Renal cortex interstitium (tissue), 11 donors: Measurements from ENCODE around the gene CBX5. TPM values are rescaled to one million over a fixed set of nuclear protein-coding genes. Genes with fewer than 3 reads are reported as not detected.
"Not testable (repeated sequence)": the region's sequence is repeated elsewhere in the genome, so short reads cannot be mapped to it uniquely, and the experiment has no call there.

Source experiments
- DNase-seq, 11 donors: peaks; one replicate each; pipeline ENCODE4 v3.0.0-alpha.2; 2013; ENCODE audit warnings: low read depth in 9 of 11, low spot score in 4 of 11; ENCODE audit errors: extremely low read depth in 1 of 11
- polyA plus RNA-seq, 3 donors: library from polyadenylated mRNA; unstranded; fragments of 120-200 nt; gene quantifications; one replicate each; pipeline ENCODE4 v1.2.1, GENCODE V29; 2013; ENCODE audit not compliant: insufficient read length in 3 of 3

CBX5 gene
- polyA plus RNA-seq, 3 donors: 116 to 138 (median 129) TPM

DNA sequence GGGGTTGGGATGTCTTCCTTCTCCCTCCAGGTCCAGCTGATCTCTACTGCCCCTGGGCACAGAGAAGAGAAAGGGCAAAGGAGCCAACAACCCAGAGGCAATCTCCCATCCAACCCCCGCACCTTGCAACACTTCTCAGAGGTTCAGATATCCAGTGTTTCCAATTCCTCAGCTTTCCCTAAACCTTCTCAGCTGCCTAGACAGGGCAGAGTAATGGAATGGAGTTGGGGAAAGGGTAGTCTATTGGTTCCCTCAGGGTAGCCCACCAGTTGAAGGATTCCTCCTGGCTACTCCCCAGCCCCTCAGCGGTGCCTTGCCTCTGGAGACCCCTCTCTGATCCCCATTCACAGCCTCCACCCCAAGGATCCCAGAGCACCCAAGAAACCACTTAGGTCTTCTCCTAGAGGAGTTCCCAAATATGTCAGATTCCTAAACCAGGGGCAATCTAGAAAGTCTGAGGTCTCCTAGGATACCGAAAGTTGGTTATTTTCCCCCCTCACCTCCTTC, 20.4 kb upstream of the CBX5 start:
- no peak for DNase-seq

DNA sequence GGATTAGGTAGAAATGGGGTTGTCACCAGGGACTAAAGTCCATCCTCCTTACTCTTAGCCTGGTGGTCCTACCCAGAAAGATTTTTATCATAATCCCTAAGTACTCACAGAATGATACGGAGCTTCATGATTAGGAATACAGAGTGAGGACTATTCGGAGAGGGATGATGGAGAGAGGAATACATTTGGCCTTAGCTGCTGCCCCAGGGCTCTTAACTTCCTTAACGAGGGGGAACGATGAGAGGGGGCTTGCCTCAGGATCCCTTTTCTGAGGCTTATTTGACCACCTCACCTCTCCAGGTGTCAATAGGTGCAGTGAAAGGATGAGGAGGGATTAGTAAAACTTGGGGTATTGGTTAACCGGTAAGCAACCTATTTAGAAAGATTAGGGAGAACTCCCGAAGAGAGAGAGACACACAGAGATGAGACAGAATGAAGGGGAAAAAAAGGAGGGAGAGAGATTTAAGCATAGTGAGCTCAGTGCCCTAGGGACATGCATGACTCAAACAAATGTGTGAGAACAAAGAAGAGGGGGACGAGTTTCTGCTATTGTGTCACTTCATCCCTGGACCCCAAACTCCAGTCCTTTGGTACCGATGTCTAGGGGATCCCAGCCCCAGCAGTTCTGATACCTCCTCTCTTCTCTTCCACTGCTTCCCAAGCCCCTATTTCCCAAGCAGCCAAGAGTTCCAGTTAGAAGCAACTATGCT, 19.7 kb upstream of the CBX5 start:
- no peak for DNase-seq

DNA sequence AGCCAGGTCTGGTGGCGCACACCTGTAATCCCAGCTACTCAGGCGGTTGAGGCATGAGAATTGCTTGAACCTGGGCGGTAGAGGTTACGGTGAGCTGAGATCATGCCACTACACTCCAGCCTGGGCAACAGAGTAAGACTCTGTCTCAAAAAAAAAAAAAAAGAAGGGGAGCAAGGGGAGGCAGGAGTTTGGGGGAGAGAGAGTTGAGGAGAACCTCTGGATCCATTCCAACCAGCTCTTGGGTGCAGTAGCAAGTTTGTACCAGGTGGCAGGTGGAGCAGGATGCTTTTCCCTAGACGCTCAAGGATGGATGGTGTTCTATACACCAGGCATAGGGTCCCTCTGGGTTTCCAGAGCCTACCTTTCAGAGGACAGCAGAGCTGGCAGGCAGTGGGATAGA, 19.0 kb upstream of the CBX5 start:
- DNase-seq: no peak

DNA sequence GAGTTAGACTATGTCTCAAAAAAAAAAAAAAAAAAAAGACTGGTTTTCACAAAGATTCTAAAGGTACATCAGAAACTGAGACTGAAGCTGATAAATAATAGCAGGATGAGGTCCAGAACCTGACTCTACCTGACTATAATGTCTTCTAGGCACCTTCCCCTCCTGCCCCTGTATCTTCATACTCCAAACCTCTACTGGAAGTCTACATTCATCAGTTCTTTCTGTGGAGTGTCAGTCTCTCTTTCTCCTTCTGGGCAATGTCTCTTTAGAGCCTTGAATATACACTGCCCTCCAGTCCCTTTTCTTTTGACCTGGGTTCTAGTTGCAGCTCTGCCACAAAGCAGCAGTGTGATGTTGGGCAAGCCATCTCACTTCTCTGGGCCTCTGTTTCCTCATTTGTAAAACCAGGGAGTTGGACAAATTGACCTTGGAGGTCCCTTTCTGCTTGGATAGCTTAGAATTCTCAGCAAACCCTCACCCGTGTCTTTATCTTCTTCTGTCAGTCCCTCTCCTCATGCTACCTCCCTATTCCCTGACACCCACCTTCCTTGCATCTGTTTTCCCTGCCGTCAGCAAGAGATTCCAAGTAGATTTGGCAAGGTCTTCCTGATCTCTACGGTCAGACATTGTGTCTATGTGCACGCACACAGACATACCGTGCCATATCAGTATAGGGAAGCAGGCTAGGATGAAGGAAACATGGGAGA, 16.6 kb upstream of the CBX5 start:
- DNase-seq: no peak

DNA sequence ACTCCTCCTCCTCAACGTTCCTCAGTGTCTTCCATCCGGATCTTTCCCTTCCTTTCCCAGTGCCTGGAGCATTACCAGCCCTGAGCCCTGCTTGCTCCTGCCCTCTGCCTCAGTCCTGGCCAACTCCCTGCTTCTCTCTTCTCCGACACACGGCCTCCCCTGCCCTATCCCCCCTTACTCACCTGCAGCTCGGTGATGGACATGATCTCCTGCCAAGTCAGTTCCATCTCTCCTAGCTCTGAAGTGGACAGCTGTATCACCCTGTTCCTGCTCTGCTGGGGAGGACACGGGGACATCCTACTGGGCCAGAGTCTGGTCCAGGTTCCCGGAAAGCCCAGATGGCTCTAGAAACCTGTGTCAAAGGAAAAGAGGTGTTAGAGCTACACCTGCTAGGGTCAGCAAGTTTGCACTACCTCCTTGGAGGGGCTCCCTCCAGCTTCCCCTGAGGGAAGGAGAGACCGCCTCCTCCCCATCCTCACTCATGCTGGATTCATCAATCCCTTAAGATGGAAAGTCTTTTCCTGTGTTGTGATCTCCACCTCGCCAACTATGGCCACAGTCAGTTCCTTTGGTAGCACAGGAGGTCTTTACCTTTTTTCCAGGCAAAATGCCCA, 15.1 kb upstream of the CBX5 start:
- DNase-seq: no peak

DNA sequence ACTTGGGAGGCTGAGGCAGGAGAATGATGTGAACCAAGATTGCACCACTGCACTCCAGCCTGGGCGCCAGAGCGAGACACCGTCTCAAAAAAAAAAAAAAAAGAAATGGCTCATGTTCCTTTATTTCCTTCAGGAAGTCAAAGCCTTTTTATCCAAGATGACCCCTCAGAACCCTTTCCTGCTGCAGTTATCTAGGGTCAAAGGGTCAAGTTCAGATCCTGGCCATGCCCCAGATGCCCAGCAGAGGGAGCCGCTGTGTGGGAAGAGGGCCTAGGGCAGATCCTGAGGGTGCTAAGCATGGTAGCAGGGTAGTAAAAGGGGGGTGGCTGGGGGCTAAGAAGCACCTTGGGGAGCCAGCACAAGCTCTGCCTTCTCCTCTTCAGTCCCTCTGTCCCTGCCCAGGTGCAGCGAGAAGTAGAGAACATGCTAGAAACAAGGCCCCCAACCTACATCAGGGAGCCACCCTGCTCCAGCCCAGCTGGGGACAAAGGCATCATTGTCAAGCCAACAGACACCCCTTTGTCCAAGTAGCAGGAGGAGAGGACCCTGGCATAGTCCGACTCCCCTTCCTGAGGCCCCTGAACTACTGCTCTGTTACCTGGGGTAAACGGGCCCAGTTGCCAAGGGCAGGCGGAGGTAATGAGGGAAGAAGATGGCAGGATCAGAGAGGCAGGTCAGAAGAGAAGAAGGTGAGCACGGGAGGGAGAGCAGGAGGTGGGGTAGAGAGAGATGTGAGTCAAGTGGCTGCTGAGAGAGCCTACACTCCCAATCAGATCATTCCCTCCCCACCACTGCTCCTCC, 14.4 kb upstream of the CBX5 start:
- DNase-seq: no peak

DNA sequence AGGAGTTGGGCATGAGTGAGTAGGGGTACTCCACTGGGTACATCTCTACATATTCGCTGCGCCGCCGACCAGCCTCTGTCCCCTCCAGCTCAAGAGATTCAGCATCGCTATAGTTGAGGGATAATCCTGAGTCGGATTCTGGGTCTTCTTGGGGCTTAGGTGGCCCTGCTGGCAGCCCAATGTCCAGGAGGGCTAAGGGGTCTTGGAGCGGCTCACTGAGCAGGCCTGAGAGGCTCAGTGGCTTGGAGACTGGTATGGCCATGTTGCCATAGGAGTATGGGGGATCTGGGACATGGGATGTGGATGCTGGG, 13.0 kb upstream of the CBX5 start:
- no peak for DNase-seq

DNA sequence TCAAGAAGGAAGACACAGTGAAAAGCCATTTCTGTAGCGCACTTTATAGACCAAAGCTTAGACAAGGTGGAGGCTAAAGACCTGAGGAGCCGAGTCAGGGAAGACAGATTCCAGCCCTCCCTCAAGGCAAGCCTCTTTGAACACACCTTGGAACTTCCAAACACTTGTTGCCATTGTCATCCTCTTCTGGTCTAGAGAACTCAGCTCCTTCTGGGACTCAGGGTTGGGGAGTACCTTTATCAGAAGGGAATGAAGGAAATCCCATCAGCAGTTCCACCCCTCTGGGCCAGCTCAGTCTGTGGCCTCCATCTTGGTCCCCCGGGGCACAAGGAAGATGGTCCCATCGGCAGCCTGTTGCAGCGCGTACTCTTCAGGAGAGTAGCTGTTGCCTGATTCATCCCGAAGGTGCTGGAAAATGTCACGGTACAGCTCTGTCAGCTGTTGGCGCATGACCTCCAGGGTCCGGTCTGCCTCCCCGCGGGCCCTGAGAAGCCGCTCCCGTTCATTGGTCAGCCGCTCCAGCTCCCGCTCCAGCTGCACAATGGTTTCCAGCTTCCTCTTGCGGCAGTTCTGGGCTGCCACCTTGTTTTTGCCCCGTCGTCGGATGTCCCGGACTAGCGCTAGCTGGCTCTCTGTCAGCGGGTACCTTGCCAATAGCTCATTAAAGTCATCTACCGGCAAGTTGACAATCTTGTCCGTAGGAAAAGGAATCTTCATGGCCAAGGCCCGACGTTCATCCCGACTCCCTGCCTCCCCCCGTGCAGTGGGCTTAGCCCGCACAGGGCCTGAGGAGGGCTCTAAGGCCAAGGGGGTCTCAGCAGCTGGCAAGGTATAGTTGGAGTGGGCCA, 12.4 kb upstream of the CBX5 start:
- DNase-seq: no peak

DNA sequence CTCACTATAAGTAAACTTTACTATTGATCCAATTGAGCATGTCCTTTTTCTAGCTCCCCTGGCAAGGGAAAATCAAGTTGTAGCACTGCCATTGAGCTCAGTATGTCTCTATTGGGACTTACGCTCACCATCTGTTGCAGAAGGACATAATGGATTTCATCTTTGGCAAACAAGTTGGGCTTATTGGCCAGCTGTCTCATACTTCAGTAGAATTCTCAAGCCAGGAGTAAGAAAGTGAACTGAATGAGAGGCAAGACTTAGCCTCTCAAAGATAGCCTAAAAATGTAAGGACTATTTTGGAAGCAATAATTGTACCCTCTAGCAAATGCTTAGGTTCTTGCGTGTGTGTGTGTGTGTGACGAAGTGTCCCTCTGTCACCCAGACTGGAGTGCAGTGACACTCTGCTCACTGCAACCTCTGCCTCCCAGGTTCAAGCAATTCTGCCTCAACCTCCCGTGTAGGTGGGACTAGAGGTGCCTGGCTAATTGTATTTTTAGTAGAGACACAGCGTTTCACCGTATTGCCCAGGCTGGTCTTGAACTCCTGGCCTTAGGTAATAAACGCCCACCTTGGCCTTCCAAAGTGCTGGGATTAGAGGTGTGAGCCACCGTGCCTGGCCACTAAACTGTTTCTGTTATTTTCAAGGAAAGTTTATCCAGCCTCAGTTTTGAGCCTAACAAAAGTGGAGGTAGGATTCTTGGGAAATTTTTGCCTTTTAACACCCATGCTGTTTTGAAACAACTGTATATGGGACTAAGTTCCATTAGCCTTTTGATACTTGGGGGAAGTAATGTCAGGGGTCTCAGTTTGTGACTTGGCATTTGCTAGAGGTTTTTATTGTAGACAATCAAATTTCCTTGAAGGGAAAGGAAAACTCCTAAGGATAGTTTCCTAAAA, 7.6 kb upstream of the CBX5 start:
- no peak for DNase-seq

DNA sequence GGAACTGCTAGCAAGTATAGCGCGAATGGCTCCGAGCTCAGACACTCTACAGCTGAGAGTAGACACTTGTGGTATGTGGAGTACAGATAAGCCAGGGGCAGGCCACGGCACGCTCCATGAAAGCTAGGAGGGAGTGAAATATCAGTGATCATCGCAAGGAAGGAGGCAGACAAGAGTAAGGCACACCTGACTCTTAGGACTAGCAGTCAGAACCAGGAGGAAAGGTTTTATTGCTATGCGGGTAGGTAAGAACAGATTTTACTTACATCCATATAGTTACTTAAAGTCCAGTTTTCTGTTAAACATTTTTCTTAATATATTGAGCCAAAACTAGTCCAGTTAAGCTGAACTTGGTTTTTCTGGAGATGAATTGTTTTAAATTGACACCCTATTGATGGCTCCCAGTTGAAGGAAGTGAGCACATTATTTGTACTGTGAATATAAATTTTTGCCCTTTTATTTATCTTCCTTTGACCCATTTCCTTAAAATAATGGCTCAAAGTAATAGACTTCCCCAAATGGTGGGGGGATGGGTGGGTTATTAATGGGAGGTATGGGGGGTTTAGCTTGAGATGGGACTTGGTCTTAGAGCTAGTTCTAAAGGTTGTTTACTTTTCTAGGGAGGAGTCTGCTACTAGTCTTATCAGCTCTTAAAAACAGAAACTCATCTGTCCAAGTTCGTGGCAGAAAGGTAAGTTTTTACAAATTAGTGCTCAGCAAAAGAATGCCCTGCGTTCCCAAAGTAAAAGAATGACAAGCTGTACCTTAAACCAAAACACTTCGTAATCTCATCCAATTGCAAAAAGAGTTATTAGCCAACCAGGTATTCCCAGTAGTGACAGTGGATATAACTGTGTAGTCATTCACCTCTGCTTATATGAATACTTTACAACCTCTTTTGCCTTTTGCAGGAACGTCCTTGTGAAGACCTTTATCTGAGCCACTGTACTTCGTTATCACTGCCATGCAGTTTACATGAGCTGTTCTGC, 6.4 kb upstream of the CBX5 start:
- DNase-seq: no peak

DNA sequence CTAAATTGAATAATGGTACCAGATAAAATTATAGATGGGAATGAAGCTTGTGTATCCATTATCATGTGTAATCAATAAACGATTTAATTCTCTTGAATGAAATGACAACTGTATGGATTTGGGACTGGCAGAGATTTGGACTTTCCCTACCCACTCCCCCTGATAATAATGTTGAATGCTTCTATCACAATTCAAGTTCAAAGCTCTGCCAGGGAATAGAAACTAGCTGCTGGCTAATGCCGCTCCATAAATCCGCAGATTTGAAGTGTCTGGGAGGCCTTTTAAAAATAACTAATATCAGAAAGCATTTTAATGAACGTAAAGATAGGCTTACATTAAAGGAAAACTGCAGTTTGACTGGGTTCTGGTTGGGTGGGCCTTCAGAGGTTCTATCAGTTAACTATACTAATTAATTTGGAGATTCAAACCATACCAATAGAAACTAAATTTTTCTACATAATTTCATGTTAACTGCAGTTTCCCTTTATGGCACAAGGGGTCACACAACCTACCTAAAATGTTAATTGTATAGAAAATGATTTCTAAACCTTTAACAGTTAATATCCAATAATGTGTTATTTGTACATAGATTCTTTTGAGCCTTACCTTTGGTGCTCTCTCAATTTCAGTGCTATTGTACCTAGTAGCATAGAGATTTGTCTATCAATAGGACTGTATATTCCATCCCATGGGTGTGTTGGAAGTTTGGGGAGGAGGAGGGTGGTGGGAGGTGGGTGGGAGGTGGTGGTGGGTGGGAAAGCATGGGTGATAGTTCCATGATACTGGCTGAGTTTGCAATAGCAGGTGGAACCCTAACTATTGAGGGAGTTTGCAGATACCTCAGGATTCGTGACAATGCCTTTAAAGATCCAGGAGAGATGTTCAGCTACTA, 5.5 kb upstream of the CBX5 start:
- DNase-seq: no peak

DNA sequence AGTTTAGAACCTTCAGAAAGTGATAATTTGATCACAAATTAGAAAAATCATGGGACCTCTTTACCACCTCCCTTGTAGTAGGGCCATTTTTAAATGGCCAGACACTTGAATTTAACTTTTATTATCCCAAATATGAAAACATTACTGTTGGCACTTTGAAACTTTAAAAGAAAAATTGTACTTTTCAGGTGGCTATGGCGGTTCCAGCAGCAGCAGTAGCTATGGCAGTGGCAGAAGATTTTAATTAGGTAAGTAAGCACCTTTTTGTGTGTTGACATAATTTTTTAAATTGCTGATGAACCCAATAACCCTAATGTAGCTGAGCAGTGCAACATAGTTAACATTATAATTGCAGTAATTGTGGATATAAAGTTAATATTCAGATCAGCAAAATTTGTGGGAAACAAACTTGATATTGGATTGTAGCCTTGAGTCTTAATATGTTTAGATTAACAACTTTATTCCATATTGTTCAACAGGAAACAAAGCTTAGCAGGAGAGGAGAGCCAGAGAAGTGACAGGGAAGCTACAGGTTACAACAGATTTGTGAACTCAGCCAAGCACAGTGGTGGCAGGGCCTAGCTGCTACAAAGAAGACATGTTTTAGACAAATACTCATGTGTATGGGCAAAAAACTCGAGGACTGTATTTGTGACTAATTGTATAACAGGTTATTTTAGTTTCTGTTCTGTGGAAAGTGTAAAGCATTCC, 4.3 kb upstream of the CBX5 start:
- DNase-seq: not testable (repeated sequence)

DNA sequence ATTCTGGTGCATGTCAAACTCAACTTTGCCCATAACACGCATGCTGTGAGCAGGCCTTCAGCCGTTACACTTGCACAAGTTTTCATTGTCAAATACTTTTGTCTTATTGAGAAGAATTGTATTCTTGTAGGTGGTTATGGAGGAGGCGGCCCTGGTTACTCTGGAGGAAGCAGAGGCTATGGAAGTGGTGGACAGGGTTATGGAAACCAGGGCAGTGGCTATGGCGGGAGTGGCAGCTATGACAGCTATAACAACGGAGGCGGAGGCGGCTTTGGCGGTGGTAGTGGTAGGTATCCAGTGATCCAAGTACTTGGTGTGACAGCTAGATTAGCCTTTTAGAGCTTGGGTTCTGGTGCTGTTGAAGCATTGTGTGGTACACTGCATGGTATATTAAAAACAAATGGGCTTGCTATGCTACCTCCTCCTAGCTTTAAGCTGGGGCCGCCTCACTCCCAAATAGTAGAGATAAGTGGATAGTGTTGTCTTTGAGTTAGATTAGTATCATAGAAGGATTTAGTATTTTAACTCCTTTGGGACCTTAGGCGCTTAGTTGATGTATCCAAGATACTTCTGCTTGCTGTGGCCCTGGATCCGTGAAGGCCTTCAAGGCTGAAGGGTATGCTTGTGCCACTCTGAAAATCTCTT, 3.1 kb upstream of the CBX5 start:
- no peak for DNase-seq

DNA sequence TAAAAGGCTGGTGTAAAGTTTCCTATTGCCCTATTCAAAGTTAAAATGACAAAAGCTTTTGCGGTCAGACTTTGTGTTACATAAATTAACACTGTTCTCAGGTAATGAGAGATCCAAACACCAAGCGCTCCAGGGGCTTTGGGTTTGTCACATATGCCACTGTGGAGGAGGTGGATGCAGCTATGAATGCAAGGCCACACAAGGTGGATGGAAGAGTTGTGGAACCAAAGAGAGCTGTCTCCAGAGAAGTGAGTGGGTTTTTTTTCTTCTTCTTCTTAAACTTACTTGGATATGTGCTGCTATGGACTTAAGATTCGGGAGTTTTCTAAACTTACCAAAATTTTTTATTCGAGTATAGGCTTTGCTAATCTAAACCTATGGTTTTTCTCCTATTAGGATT, 1.8 kb upstream of the CBX5 start:
- not testable (repeated sequence) for DNase-seq

DNA sequence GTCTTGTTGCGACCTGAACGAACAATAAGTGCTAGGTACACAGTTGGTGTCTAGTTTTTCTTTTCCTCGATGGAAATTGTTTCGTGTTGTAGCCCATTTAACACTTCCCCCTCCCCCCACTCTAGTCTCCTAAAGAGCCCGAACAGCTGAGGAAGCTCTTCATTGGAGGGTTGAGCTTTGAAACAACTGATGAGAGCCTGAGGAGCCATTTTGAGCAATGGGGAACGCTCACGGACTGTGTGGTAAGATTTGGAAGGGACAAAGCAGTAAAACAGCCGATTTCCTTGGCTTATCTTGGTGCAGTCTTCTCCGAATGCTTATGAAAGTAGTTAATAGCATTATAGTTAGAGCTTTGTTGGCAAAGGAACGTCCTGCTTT, 1.3 kb upstream of the CBX5 start:
- DNase-seq: not testable (repeated sequence)
